ENCODE data around the gene BUB3.

The BUB3 gene

GRCh38 chr10:123156078-123156477 lies 1.9 kb downstream of the BUB3 start:
- H3K4me3 ChIP-seq (ENCODE audit: control insufficient read depth, low read depth, low read length) = peak overlapping the region; percentile 5; the same call in 1 of the 2 replicates
- DNase-seq (ENCODE audit: low read depth) = peak; percentile 10
- TF ChIP-seq CTCF (IDR thresholded peaks at IDR 0.05; ENCODE audit: control insufficient read depth, insufficient read depth, low read depth, low read length, missing control alignments) = no peak

DNA sequence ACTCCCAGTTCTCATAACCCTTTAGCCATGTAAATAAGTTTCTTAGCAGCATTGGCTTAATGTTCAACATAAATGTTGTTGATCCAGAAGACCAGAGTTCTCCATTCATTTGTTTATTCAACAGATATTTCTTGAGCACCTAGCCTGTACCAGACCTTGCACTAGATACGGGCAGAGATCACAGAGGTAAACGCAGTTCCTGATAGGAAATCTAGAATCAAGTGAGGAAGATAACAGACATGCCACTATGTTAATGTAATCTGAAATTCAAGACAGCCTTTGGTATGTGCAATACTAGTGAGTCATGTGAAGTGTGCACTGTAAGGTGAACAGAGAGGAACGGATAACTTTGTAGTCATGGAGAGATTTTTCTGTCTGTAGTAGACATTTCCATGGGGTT lies 3.0 kb downstream of the BUB3 start:
- TF ChIP-seq CTCF (IDR thresholded peaks at IDR 0.05; ENCODE audit: control insufficient read depth, insufficient read depth, low read depth, low read length, missing control alignments) = no peak
- DNase-seq (ENCODE audit: low read depth) = no peak
- no peak overlapping the region for H3K4me3 ChIP-seq (ENCODE audit: control insufficient read depth, low read depth, low read length)

DNA sequence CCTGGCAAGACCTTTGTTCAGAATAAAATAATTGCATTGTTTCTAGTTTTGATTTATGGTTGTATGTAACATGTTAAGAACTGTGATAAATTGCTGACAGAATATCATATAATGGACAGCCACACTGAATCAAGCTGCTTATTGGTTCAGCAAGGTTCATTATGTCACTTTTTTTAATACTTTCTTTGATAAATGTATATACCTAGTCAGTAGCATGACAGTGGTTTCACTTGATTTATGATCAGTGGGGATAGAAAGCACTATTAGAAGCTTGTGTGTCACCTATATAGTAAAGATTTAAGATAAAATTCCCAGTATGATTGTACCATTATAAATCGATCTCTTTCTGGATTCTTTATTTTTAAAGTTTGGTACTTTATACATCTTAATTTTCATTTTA lies 4.5 kb downstream of the BUB3 start:
- no peak for TF ChIP-seq CTCF (IDR thresholded peaks at IDR 0.05; ENCODE audit: control insufficient read depth, insufficient read depth, low read depth, low read length, missing control alignments)
- no peak overlapping the region for H3K4me3 ChIP-seq (ENCODE audit: control insufficient read depth, low read depth, low read length)
- DNase-seq (ENCODE audit: low read depth) = no peak

- H3K4me3 ChIP-seq (ENCODE audit: control insufficient read depth, low read depth, low read length) = no peak overlapping the region
- DNase-seq (ENCODE audit: low read depth) = no peak
- no peak for TF ChIP-seq CTCF (IDR thresholded peaks at IDR 0.05; ENCODE audit: control insufficient read depth, insufficient read depth, low read depth, low read length, missing control alignments)
These were observed 6.2 kb downstream of the BUB3 start for GRCh38 chr10:123160311-123160980.

DNA sequence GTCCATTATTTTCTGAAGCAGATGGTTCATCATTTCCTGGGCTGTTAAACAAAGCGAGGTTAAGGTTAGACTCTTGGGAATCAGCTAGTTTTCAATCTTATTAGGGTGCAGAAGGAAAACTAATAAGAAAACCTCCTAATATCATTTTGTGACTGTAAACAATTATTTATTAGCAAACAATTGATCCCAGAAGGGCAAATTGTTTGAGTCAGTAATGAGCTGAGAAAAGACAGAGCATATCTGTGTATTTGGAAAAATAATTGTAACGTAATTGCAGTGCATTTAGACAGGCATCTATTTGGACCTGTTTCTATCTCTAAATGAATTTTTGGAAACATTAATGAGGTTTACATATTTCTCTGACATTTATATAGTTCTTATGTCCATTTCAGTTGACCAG lies 10.1 kb downstream of the BUB3 start:
- TF ChIP-seq CTCF (IDR thresholded peaks at IDR 0.05; ENCODE audit: control insufficient read depth, insufficient read depth, low read depth, low read length, missing control alignments) = no peak
- DNase-seq (ENCODE audit: low read depth) = no peak
- no peak overlapping the region for H3K4me3 ChIP-seq (ENCODE audit: control insufficient read depth, low read depth, low read length)

DNA sequence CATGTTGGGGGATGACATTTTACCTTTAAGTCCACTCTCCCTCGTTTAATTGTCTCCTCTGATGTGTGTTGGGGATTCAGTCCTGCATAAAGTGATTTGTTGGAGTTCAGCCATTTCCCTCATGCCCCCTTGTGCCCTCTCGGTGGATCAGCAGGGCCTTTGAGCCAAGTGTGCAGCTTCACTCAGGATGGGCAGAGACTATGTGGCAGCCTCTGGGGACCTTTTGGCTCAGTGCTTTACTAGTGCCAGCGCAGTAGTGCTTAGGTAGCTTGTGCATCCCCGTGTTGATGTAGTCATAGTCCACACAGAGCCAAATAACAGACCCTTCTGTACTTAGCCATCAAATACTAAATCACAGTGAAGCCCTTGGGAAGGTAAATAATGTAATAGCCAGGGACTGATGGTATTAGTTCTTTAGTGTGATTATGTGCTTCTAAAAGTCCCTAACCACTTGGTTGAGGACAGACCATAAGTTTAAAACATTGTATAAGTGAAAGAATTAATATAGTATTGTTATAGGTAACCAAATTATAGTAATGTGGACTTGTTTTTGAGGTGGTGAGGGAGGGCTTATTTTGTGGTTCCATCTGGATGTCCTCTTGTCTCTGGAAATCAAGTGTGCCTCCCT lies 11.4 kb downstream of the BUB3 start:
- H3K4me3 ChIP-seq (ENCODE audit: control insufficient read depth, low read depth, low read length) = no peak overlapping the region
- no peak for DNase-seq (ENCODE audit: low read depth)
- TF ChIP-seq CTCF (IDR thresholded peaks at IDR 0.05; ENCODE audit: control insufficient read depth, insufficient read depth, low read depth, low read length, missing control alignments) = peak; percentile 3

Data from AG09309 (cell line).